ENCODE data around the gene PDS5B.
A peak's percentile ranks its signal among the peaks of the same experiment; 100 is the strongest.
"Not testable (repeated sequence)": the region's sequence is repeated elsewhere in the genome, so short reads cannot be mapped to it uniquely, and the experiment has no call there.

The PDS5B gene

DNA sequence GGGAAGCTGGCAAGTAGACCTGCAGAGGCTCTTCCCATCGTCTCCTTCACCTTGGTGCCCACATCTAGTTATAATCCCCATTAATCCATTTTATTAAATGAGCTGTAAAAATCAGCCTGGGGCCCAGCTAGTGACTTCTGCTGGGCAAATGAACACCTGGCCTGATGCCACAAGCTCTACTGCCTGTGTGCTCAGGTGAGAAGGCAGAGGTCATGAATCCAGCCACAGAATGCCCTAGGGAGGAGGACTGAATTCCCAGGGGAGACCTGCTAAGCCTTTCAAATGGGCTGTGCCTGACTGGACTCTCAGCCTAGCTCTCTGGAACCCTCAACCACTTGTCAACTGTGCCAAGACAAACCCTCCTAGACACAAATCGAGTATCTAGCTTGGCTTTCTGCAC is 74.0 kb downstream of the PDS5B start:
- no peak for DNase-seq

DNA sequence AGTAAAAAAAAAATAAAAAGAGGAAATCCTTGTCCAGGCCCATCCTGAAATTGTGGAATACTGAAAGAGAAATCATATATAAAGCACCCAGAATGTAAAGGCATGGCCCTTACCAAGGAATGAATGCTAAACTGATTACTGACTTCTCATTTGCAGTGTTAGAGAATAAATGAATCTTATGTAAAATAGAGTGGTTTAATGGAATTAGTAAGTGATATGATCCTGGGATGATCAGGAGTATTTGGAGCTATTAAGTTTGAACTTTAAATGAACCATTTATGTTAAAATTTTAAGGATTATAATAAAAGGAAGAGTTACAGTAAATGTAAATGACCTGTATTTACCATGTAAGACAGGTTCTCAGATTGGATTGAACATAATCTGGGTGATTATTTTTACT is 75.4 kb downstream of the PDS5B start:
- no peak for DNase-seq

GRCh38 chr13:32663660-32664059 is 77.4 kb downstream of the PDS5B start:
- no peak for DNase-seq

GRCh38 chr13:32666990-32667571 is 80.8 kb downstream of the PDS5B start:
- no peak for DNase-seq

- DNase-seq = peak; percentile 60
These were observed 82.9 kb downstream of the PDS5B start for GRCh38 chr13:32669030-32669646.

DNA sequence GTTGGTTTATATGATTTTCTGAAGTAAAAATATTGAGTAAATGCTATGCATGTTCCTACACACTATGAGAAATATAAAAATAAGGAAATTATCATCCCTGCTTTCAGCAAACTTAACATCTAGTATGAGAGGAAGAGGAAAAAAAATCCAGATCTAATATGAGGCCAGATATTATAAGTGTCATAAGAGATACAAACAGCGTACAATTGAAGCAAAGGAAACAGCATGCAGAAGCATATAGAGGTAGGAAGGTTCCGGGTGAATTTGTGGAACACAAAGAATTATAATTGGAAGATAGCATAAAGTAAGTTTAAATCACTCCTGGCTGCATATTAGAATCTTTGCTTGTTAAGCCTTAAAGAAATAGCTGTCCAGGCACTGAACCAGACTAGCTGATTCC is 88.3 kb downstream of the PDS5B start:
- DNase-seq = no peak

GRCh38 chr13:32676242-32676641 is 90.0 kb downstream of the PDS5B start:
- DNase-seq = no peak

DNA sequence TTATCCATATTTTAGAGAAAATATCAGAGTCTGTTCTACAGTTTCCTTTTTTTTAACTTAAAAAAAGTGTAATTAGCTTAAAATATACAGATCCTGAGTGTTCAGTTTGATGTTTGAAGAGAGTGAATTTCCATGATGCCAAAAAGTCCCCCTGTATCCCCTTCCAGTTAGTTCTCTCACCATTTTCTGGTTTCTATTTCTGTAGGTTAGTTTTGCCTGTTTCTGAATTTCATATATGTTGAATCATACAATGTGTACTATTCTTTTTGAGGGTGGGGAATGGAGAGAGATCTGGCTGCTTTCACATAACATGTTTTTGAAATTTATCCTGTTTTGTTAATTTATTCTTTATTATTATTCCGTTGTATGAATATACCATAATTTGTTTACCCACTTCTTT is 95.9 kb downstream of the PDS5B start:
- DNase-seq = no peak

DNA sequence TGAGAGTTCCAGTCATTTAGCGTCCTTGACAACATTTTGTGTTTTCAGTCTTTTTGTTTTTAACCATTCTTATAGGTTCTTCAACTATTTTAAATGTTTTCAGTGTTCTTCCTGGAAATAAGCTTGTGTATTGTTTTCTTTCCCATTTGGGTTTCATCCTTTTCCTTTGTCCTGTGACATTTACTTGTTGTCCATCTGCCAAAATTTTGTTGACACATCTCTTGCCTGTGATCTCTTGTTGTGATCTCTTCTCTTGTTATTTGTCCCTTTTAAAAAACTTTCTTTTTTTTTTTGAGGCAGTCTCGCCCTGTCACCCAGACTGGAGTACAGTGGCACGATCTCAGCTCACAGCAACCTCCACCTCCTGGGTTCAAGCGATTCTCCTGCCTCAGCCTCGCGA is 96.5 kb downstream of the PDS5B start:
- DNase-seq = no peak

- no peak for DNase-seq
These were observed 101.0 kb downstream of the PDS5B start for GRCh38 chr13:32687275-32687674.

DNA sequence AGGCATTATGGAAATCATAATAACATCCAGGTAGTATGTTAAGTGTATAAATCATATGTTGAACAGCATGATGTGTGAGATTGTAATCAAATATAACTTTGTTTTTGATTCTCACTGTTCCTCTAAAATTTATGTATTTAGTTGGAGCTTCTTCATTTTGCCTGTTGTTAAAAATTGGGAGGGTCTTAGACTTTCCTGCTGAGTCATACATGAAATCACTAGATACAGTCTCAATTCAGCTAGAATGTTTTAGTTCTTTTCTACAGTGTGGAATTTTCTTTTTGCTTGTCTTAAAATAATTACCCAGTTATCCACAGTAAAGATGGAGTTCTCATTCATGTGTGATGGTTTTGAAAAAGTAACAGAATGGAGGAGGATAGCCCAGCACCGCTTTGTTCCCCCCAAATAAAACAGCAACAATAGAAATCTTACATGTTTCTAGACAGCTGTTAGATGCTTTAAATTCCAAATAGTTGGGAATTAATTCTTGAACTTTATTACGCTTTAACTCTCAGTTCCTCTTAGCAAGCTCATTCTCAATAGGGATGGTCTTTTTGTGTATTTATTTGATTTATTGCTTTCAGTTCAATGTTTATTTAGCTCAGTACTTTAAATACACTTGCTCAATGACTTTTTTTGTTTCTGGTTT is 109.5 kb downstream of the PDS5B start:
- peak; percentile 42 for DNase-seq

DNA sequence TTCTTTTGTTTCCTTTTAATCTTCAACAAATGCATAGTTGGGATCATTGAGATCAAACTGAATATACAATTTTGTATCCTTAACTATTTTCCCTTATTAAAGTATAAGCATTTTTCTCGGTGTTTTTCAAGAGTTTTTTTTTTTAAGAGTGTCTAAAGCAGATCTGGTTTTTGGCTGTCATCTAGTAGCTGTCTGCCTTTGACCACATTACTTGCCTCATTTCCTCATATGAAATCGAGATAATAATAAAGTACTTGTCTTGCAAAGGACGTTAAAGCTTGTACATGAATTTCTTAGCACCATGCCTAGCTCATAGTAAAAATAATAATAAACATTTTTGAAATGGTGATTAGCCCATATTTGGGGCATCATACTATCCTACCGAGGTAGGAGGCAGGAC is 121.2 kb downstream of the PDS5B start:
- DNase-seq = no peak

- no peak for DNase-seq
These were observed 127.1 kb downstream of the PDS5B start for GRCh38 chr13:32713397-32713796.

DNA sequence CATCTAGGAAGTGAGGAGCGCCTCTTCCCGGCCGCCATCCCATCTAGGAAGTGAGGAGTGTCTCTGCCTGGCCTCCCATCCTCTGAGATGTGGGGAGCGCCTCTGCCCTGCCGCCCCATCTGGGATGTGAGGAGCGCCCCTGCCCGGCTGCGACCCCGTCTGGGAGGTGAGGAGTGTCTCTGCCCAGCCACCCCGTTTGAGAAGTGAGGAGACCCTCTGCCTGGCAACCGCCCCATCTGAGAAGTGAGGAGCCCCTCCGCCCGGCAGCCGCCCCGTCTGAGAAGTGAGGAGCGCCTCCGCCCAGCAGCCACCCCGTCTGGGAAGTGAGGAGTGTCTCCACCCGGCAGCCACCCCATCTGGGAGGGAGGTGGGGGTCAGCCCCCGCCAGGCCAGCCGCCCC is 129.9 kb downstream of the PDS5B start:
- DNase-seq = not testable (repeated sequence)

DNA sequence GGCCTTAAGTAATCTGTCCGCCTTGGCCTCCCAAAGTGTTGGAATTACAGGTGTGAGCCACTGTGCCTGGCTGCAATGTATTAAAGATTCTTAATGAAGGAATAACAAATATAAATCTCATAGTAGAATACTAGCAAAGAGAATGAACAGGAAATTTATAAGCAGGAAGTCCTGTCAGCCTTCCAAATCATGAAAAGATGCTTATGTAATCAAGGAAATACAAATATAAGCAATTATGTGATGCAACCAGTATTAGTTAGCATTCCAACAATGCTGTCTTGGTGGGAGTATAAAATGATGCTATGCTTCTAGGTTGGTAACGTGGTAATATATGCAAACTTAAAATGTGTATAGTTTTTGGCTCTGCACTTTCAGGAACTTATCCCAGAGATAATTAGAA is 133.8 kb downstream of the PDS5B start:
- no peak for DNase-seq

- DNase-seq = not testable (repeated sequence)
These were observed 135.1 kb downstream of the PDS5B start for GRCh38 chr13:32721131-32722034.

- DNase-seq = no peak
These were observed 136.1 kb downstream of the PDS5B start for GRCh38 chr13:32722340-32722739.

- no peak for DNase-seq
These were observed 137.7 kb downstream of the PDS5B start for GRCh38 chr13:32723987-32724386.

GRCh38 chr13:32726374-32727037 is 140.3 kb downstream of the PDS5B start:
- peak; percentile 58 for DNase-seq

DNA sequence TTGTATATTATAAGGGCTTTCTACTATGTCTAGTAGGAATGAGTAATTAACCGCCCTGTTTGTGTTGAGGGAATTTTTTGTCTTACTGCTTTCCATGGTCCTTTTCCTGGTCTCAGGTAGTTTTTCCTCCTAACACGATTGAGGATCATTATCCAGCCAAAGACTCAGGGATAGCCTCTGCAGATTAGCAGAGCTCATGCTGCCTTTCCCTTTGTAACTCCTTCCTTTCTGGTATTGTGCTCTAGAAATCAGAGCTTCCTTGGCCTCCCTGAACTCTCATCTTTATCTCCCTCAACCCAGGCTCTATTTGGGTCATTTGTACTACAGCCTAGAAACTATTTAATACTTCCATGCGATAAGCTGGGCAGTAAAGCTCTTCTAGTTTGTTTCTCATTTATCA is 142.1 kb downstream of the PDS5B start:
- DNase-seq = no peak

DNA sequence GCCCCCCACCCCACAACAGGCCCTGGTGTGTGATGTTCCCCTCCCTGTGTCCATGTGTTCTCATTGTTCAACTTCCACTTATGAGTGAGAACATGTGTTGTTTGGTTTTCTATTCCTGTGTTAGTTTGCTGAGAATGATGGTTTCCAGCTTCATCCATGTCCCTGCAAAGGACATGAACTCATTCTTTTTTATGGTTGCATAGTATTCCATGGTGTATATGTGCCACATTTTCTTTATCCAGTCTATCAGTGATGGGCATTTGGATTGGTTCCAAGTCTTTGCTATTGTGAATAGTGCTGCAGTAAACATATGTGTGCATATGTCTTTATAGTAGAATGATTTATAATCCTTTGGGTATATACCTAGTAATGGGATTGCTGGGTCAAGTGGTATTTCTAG is 142.8 kb downstream of the PDS5B start:
- DNase-seq = not testable (repeated sequence)

- no peak for DNase-seq
These were observed 144.8 kb downstream of the PDS5B start for GRCh38 chr13:32731074-32731473.

- no peak for DNase-seq
These were observed 145.3 kb downstream of the PDS5B start for GRCh38 chr13:32731576-32731975.

Data from MV-4-11 (cell line).